Measurements from ENCODE around the gene CDH4. TPM values are rescaled to one million over a fixed set of nuclear protein-coding genes. Genes with fewer than 3 reads are reported as not detected.

Gene CDH4
- total RNA-seq, 1 donor from 2014 or later: not detected

- H3K4me1 ChIP-seq: no peaks in the 10 kb centered on the region
- no peak for DNase-seq (ENCODE audit: low spot score in 2 of 2)
These were observed 279.7 kb downstream of the CDH4 start for GRCh38 chr20:61531553-61532345.

GRCh38 chr20:61532736-61533135, 280.7 kb downstream of the CDH4 start:
- H3K27me3 ChIP-seq: no peaks in the 10 kb centered on the region
- no peak for DNase-seq (ENCODE audit: low spot score in 2 of 2)

More at GRCh38 chr20:61531553-61532345, 279.7 kb downstream of the CDH4 start:
- intact Hi-C loops (cut with DNase I): no loop called here
- Histone ChIP-seq H3K27me3 (no peaks in the 10 kb centered on the region), H3K9me3 (no peaks in the 10 kb centered on the region), H3K4me3 (no peak overlapping the region), H3K27ac (no peak overlapping the region), H3K36me3 (no peaks in the 10 kb centered on the region)
- TF ChIP-seq CTCF (IDR thresholded peaks at IDR 0.05): no peak

GRCh38 chr20:61533231-61533631, 281.2 kb downstream of the CDH4 start:
- Histone ChIP-seq H3K27me3 (no peaks in the 10 kb centered on the region), H3K9me3 (no peaks in the 10 kb centered on the region), H3K4me3 (no peak overlapping the region), H3K4me1 (no peaks in the 10 kb centered on the region), H3K36me3 (no peaks in the 10 kb centered on the region), H3K27ac (no peak overlapping the region)
- DNase-seq (ENCODE audit: low spot score in 2 of 2): no peak
- intact Hi-C loops (cut with DNase I): no loop called here
- no peak for TF ChIP-seq CTCF (IDR thresholded peaks at IDR 0.05)

More at GRCh38 chr20:61532736-61533135, 280.7 kb downstream of the CDH4 start:
- H3K4me1 ChIP-seq: no peaks in the 10 kb centered on the region
- H3K27ac ChIP-seq: no peak overlapping the region
- intact Hi-C loops (cut with DNase I): no loop called here
- H3K9me3 ChIP-seq: no peaks in the 10 kb centered on the region
- no peaks in the 10 kb centered on the region for H3K36me3 ChIP-seq
- H3K4me3 ChIP-seq: no peak overlapping the region
- no peak for TF ChIP-seq CTCF (IDR thresholded peaks at IDR 0.05)

GRCh38 chr20:61534346-61534745, 282.3 kb downstream of the CDH4 start:
- no peak for DNase-seq (ENCODE audit: low spot score in 2 of 2)
- TF ChIP-seq CTCF (IDR thresholded peaks at IDR 0.05): no peak
- Histone ChIP-seq H3K27ac (no peak overlapping the region), H3K9me3 (no peaks in the 10 kb centered on the region), H3K27me3 (no peaks in the 10 kb centered on the region), H3K4me1 (no peaks in the 10 kb centered on the region), H3K36me3 (no peaks in the 10 kb centered on the region), H3K4me3 (no peak overlapping the region)
- intact Hi-C loops (cut with DNase I): no loop called here

GRCh38 chr20:61535091-61535490, 283.0 kb downstream of the CDH4 start:
- DNase-seq (ENCODE audit: low spot score in 2 of 2): no peak
- H3K4me3 ChIP-seq: no peak overlapping the region
- intact Hi-C loops (cut with DNase I): no loop called here
- no peak overlapping the region for H3K27ac ChIP-seq
- H3K36me3 ChIP-seq: no peaks in the 10 kb centered on the region
- H3K4me1 ChIP-seq: no peaks in the 10 kb centered on the region
- TF ChIP-seq CTCF (IDR thresholded peaks at IDR 0.05): no peak
- no peaks in the 10 kb centered on the region for H3K9me3 ChIP-seq
- H3K27me3 ChIP-seq: no peaks in the 10 kb centered on the region
